Fibroblast of skin of back (primary cell): Measurements from ENCODE around the gene COA8.
"Not testable (repeated sequence)": the region's sequence is repeated elsewhere in the genome, so short reads cannot be mapped to it uniquely, and the experiment has no call there.

Experiments
- DNase-seq: peaks from one replicate; pipeline ENCODE4 v3.0.0-alpha.2; 2013

Gene COA8

DNA sequence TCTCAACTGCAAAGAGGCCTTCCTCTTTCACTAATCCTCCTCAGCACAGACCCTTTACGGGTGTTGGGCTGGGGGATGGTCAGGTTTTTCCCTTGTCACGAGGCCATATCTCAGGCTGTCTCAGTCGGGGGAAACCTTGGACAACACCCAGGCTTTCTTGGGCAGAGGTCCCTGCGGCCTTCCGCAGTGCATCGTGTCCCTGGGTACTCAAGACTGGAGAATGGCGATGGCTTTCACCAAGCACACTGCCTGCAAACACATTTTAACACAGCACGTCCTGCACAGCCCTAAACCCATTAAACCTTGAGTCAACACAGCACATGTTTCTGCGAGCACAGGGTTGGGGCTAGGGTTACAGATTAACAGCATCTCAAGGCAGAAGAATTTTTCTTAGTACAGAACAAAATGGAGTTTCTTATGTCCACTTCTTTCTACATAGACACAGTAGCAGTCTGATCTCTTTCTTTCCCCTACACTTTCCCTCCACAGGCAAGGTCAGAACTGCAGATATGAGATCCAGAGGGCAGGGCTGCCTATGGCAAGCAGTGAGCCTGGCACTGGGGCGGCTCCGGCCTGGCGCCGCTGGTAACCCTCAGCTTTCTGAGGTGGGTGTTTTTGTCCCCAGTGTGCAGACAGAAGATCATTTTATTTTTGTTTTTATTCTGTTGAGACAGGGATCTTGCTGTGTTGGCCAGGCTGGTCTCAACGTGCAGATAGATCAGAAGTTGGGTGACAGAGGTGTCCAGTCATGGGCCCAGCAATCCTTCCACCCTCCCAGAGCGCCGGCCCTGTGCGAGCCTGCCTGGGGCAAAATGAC lies 37.1 kb upstream of the COA8 start:
- not testable (repeated sequence) for DNase-seq

DNA sequence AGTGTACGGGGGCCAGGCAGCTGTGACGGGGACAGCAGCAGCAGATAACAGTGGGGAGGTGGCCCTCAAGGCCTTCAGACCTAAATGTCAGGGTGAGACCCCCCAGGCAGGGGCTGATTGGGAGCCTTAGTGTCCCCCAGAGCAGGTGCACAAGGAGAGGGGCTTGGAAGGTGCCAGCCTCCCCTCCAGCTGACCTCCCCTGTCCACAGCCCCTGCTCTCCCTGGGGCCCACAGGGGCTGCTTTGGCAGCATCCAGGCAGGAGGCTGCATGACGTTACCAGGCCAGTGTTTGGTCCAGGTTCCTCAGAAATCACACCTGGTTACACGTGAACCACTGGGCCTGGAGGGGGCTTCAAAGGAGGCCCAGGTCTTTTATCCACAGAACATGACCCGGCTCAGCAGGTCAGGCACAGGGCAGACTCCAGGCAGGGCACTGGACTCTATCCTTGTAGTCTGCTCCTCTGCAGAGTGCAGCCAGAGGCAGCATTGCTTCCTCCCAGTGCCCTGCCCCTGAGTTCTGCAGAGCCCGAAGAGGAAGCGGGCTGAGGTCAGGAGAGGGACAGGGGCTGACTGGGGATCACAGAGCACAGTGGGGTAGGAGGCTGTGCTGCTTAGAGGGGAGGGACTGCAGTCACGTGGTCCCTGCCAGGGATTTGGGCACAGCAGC lies 36.4 kb upstream of the COA8 start:
- DNase-seq, result no peak

DNA sequence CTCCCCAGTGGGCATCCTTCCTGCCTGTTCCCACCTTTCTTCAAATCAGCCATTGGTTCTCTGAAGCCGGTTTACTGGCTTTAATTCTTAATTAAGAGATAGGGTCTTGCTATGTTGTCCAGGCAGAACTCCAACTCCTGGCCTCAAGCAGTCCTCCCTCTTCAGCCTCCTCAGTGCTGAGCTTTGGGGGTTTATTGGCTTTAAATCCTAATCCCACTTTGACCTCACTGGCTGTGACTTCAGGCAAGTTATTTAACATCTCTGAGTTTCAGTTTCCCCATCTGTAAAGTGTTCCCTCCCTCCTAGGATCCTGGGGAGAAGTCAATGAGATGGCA lies 35.9 kb upstream of the COA8 start:
- DNase-seq, result no peak

DNA sequence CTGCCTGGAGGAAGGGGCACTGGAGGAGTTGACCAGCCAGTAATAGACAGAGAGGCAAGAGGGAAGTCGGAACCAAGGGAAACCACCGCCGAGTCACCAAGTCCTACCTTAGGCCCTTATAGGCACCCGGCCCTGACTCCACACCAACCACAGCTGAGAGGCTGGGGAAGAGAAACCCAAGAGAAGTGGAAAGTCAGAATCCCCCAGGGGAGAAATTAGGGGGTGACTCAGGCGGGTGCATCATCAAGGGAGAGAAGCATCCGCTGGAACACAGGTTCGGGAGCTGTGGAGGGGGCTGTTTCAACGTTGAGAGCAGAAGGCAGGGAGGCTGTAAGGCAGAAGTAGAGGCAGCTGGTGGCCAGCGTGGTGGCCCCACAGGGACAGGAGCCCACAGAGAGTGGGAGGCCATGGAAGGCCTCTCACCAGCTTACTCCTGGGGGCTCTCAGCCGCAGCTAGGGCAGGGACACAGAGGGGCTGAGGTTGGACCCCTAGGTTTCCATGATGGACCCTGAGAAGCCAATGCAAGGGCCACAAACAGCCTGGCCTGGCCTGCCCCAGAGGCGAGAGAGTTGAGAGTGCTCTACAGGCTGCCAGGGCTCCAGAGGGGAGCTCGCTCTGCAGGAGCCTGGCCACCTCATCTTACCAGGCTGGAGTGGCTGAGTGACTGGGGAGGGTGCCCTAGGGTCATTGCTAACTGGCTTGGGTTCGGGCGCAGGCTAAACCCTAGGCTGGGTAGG lies 35.2 kb upstream of the COA8 start:
- DNase-seq, result peak; percentile 69

DNA sequence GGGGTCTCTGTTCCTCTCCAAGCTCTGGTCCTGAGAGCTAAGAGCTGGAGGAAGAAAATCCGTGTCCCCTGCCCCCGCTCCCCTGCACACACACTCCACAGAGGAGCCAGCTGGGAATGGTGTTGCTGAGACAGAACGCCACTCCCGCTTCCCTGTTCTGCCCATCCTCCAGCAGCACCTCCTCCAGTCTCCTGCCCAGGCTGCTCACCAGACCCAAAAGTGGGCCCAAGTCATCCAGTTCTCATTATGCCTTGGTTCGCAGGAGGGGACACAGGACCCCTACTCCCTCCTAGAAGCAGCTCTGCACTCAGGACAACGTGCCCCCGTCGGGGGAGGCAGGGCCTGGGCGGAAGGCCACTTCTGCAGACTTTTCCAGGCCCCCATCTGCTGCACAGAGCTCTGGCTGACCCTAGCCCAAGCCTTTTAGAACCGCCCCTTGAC lies 34.6 kb upstream of the COA8 start:
- DNase-seq, result no peak

DNA sequence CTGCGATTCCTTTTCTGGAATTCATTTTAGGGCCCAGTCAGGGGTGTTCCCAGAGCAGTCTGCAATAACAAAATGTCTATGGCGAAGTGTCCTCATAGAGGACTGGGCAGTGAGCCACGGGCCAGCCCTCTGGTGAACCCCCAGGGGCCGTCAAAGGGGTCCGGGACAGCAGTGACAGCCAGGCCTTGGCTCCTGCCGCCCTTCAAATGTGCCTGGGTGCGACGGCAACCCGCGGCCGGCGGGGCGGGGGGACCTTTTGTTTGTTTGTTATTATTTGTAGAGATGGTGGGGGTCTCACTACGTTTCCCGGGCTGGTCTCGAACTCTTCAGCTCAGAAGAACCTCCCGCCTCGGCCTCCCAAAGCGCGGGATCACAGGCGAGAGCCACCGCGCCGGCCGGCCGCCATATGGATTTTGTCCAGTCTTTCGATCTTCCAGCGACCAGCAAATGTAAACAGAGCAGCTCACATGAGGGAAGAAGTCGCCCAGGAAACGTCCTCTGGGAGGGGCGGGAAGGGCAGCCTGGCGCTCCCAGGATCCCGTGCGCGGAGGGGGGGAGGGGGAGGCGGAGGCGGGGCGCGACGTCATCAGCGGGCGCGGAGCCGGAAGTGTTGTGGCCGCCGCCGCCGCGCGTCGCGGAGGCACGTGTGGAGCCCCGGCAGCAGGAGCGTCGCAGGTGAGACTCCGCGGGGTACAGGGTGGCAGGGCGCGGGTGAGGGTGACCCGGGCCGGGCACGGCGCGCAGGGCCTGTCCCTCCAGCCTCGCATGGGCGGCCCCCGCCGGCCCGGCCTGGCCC lies 34.0 kb upstream of the COA8 start, which contains the start of gene TRMT61A:
TRMT61A (plus strand) TSS at position 610 of the 796 bp plus-strand sequence. CDS start 783 bp downstream, outside the sequence.
- DNase-seq, result peak; percentile 90

DNA sequence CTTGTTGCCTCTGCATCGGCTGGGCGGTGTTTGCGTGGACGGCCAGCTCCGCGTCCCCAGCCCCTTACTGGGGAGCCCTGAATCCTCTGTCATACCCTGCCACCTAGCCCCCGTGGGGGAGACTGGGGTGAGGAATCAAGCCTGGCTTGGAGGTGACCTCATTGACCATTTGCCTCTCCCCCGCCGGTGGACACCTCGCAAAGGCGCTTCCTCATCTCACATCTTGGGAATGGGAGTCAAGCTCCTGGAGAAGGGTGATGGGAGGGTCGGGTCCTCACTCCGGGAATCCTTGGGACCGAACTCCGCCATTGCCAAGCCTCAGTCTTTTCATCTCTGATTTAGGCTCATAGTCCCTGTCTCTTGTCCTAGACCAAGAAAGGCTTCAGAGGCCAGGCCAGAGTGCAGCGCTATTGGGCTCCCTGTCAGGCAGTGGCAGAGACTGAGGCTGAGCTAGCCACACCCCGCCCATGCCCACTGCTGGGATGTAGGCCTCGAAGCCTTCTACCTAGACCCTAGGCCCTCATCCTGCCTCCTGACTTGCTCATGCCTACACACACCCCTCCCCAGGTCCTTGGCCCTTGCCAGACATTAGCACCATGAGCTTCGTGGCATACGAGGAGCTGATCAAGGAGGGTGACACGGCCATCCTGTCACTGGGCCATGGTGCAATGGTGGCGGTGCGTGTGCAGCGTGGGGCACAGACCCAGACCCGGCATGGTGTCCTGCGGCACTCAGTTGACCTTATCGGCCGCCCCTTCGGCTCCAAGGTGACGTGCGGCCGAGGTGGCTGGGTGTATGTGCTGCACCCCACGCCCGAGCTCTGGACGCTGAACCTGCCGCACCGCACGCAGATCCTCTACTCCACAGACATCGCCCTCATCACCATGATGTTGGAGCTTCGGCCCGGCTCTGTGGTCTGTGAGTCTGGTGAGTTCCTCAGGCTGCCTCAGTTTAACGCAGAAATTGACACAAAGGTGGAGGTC lies 33.1 kb upstream of the COA8 start:
- no peak for DNase-seq

DNA sequence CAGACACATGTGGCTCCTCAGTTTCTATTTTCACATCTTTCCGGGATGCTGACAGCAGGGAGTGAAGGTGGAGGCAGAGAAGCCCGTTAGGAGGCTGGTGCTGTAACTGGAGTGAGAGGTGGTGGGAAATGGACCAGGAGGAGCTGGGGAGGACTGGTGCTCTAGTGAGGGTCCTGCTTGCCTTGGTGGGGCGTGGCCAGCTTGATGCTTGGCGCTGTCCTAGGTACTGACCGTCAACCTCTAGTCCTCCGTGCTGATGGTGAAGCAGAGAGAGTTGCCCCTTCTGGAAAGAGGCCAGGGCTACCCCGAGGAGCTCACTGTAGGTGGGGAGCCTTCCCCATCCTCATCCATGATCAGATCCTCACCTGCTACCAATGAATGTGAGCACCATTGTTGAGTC lies 32.4 kb upstream of the COA8 start:
- no peak for DNase-seq

DNA sequence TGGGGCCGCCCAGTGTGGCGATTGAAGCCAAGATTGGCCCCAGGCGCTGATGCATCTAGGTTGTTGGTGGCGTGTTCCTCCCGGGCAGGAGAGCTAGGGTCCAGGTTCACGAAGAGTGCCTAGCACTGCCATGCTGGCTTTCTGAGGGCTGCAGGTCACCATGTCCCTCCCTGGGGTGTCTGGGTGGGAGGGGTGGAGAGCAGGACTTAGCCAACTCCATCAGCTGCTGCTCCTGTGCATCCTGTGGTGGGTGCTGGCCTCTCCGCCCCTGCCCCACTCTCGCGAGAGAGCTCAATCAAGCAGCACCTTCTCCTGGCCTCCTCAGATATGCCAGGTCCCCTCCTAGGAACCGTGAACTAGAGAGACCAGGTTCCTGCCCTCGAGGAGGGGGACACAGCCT lies 31.9 kb upstream of the COA8 start:
- no peak for DNase-seq

DNA sequence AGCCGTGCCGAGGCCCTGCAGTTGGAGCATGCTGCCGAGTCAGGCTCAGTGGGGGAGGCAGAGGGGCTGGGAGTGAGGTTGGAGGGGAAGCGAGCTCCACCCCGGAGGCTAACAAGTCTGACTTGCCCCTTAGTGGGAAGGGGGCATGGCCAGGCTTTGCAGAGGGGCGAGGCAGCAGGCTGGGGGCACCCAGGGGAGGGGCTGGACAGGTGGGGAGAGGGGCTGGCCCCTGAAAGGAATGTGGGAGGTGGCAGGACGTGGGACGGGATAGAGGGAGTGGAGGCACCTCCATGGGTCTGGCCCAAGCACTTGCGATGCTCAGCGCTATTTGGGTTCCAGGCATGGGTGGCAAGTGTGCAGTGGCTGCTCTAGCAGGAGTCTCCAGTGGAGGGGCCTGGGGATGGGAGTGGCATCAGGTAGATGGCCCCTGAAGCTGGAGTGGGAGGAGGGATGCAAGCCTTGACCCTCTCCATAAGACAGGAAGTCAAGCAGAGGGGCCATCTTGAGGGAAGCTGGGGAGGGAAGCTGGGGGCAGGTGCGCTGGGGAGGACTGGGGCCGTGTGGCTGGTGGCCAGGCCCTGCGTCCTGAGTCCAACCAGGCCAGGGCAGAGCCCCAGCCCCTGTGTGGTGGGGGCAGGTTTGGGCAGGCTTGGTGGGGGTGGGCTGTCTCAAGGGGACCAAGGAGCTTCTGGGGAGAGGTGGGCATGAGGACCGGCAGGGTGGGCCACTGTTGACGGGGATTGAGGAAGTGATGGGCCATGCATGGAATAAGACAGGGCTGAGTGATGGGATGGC lies 31.1 kb upstream of the COA8 start:
- no peak for DNase-seq

DNA sequence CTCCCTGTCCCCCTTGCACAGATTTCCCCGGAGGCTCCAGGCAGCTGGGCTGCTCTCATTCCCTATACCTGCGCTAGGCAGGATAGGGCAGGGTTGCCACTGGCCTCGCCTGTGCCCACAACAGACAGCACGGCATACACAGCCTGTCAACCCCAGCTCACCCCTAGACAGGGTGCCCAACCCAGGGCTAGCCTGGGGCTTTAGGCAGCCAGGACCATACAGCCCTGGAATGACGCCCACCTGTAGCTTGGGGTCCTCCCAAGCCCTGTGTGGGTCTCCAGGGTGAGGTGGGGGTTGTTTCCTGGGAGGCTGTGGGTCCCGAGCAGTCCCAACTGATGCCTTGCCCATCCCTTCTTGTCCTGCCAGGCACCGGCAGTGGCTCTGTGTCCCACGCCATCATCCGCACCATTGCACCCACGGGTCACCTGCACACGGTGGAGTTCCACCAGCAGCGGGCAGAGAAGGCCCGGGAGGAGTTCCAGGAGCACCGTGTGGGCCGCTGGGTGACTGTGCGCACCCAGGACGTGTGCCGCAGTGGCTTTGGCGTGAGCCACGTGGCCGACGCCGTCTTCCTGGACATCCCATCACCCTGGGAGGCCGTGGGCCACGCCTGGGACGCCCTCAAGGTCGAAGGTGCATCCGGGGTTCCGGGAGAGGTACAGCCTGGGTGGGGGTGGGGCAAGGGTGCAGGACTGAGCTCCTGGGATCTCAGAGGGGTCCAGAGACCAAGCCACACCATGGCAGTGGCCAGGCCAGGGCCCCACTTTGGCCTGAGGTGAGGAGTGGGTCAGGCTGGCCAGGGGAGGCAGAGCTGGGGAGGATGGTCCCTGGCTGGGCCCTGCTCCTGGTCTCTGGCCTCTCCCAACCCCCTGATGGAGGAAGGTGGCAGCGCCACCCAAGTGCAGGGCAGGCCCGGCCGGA lies 30.3 kb upstream of the COA8 start:
- no peak for DNase-seq

DNA sequence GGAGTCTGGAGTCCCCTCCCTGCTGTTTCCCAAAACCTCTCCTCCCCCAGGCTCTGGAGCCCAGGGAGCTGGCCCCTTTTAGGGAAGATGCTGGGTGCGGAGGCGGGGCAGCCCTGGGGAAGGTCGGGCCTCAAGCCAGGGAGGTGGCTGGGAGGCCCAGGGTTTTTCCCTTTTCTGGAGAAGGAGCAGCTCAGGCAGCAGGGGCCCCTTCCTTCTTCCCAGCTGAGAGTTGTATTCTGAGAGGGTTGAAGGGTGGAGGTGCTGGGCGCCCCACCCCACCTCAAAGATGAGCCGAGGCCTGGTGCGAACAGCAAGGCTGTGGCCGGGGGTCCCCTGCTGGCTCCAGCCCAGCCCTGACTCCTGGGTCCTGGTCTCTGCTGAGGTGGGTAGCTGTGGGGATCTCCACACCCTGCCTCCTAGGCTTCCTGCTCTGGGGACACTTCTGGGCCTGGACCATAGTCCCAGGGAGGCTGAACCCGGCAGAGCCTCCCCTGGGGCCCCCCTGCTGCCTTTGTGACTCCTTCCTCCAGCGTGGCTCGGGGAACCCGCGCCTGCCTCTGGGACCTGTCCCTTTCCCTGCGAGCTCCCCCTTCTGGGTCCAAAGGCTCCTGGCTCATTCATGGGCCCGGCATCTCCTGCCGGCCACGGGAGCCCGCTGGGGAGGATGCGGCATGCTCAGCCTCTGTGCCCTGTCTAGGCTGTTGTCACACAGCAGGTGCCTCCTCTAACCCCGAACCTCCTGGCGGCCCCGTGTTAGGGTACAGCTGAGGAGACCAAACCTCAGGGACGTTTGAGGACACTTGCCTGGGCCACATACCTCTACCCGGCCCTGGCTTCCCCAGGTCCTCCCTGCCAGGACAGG lies 29.4 kb upstream of the COA8 start:
- DNase-seq, result no peak

DNA sequence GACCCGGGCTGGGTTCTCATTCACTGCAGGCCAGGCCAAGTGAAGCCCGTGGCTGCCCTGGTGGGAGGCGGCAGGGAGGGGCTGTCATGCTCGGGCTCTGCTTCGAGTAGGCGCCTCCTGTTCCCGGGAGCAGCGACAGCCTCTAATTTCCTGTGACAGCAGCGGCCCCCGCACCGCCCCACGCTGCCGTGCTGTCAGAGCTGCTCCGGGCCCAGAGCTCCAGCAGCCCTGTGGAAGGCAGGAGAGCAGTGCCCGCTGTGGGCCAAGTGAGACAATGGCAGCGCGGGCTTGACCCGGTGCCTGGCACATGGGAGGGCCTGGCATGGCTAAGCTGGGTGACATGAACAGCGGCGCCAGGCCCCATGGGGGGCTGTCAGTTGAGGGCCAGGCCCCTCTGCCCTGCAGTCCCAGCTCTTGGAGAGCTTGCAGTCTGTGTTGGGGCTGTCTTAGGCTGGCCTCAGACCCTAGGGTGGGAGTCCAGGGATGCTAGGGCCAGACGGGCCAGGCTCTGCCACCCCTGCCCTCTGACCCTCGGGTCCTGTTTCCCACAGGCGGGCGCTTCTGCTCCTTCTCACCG lies 28.7 kb upstream of the COA8 start:
- no peak for DNase-seq

DNA sequence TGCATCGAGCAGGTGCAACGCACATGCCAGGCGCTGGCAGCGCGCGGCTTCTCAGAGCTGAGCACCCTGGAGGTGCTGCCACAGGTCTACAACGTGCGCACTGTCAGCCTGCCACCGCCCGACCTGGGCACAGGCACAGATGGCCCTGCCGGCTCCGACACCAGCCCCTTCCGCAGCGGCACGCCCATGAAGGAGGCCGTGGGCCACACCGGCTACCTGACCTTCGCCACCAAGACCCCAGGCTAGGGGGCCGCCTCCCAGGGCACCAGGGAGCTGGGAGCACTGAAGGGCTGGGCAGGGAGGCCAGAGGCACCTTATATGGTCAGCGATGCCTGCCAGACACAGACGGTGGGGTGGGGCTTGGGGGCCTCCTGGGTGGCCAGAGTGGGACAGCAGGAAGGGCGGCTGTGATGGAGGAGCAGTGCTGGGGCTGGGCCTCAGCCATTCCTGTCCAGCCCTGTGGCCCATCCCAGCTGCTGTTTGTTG lies 28.1 kb upstream of the COA8 start:
- no peak for DNase-seq

DNA sequence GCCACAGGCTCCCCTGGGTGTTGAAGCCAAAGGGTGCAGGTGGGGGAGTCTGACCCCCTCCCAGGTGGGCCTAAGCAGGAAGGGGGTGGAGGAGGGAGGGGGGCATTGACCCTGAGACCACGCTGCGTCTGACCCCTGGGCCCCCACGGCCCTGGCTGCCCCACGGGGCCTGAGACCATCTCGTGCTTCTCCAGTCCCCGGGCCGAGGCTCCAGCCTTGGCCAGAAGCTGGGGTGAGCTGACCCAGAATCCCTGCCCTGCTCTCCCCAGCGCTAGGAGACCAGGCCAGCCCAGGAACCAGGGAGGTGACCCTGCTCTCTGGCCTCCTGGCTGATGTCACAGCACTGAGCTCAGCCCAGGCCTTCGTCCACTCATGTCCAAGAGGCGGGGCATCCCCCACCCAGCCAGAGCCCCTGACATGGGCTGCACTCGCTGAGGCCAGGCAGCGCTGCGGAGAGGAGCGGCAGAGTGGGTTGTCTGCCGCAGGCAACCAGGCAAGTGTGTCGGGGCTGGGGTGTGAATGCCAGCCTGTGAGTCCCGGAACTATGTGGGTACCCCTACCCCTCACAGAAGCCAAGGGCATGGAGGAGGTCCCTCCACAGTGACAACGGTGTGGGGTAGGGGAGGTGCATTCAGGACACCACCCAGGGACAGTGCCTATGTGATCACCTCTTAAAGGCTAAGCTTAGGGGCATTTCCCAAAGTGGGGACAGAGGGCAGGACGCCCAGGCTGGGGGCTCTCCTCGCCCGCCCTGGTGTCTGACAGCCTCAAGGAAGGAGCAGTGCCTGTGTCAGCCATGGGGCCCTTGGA lies 27.5 kb upstream of the COA8 start:
- no peak for DNase-seq

DNA sequence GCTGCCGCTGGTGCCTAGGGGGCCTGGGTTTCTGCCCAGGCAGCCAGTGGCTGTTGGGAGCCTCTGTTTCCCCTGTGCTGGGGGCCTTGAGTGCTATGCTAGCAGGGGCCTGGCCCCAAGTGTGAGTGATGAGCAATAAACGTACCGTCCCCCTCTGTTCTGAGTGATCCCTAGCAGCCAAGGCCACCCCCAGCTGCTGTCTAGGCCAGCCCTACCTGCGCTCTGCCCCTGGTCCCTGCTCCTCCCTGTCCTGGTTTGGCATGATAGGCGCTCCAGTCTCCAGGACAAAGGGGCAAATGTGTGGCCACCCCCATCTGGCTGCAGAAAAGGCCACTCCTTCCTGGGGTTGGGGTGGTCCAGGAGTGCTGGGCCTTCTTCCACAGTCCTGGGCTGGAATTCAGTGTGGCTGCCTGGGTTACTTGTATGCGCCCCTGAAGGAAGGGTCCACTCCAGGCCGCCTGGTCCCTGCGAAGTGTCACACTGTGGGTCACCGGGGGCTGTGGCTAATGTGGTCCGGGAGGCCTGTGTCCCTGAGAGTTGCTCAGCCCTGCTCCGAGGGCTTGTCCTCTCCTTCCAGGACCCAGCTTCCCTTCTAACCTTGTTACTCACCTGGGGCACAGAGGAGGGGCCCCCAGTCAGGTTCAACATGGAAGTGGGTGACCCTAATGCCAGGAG lies 26.7 kb upstream of the COA8 start:
- DNase-seq, result no peak
